Bronchial epithelial cell (primary cell): ENCODE results near the gene B3GAT2. TPM values are rescaled to one million over a fixed set of nuclear protein-coding genes. Genes with fewer than 3 reads are reported as not detected.

Experiments used
- DNase-seq: peaks from one replicate; pipeline ENCODE4 v3.0.0-alpha.2; 2010; ENCODE audit warnings: low read depth
- FAIRE-seq: peaks from 2 replicates; lab custom pipeline; 2011; peaks lifted over from hg19 to GRCh38; lab: Jason Lieb, UNC
- H3K27me3 ChIP-seq: 2 replicates; pipeline ENCODE4 v1.5.1; 2011; ENCODE audit warnings: low read length; ENCODE audit not compliant: control insufficient read depth, insufficient read depth
- H3K36me3 ChIP-seq: 2 replicates; pipeline ENCODE4 v1.5.1; 2011; ENCODE audit warnings: low read length; ENCODE audit not compliant: control insufficient read depth, insufficient read depth
- H3K4me3 ChIP-seq: 2 replicates; pipeline ENCODE4 v1.5.1; 2011; ENCODE audit warnings: mild to moderate bottlenecking, low read depth, low read length, control low read depth
- CTCF ChIP-seq: IDR thresholded peaks from 2 replicates; pipeline ENCODE4 v1.5.1; 2011; ENCODE audit warnings: mild to moderate bottlenecking, moderate library complexity, low read length, control low read depth, inconsistent platforms; ENCODE audit not compliant: insufficient read depth, severe bottlenecking
- total RNA-seq: library from RNA; depleted of rRNA; stranded (reverse); fragments of >200 nt; gene quantifications from 2 replicates; pipeline ENCODE4 v1.2.1, GENCODE V29; 2014

Gene B3GAT2
- total RNA-seq, 1 donor from 2014 or later: under 0.01 TPM

GRCh38 chr6:70991253-70991652, 34.4 kb upstream of the B3GAT2 start:
- FAIRE-seq (no peak), DNase-seq (no peak)
- Histone ChIP-seq H3K27me3 (no peaks in the 10 kb centered on the region), H3K4me3 (no peak overlapping the region), H3K36me3 (no peaks in the 10 kb centered on the region)
- no peak for TF ChIP-seq CTCF

GRCh38 chr6:70985156-70985555, 28.3 kb upstream of the B3GAT2 start:
- FAIRE-seq (no peak), DNase-seq (no peak)
- Histone ChIP-seq H3K4me3 (no peak overlapping the region), H3K27me3 (no peaks in the 10 kb centered on the region), H3K36me3 (no peaks in the 10 kb centered on the region)
- no peak for TF ChIP-seq CTCF

GRCh38 chr6:70982747-70983146, 25.9 kb upstream of the B3GAT2 start:
- FAIRE-seq (no peak), DNase-seq (no peak)
- no peak for TF ChIP-seq CTCF
- H3K4me3 ChIP-seq: no peak overlapping the region
- no peaks in the 10 kb centered on the region for H3K27me3 ChIP-seq
- H3K36me3 ChIP-seq: no peaks in the 10 kb centered on the region

- DNase-seq (no peak), FAIRE-seq (no peak)
- TF ChIP-seq CTCF: no peak
- Histone ChIP-seq H3K27me3 (no peaks in the 10 kb centered on the region), H3K4me3 (no peak overlapping the region), H3K36me3 (no peaks in the 10 kb centered on the region)
These were observed 23.9 kb upstream of the B3GAT2 start for GRCh38 chr6:70980727-70981126.

- Histone ChIP-seq H3K27me3 (no peaks in the 10 kb centered on the region), H3K36me3 (no peaks in the 10 kb centered on the region), H3K4me3 (no peak overlapping the region)
- no peak for TF ChIP-seq CTCF
- no peak for FAIRE-seq
- peak; percentile 0 for DNase-seq
These were observed 16.7 kb upstream of the B3GAT2 start for GRCh38 chr6:70973604-70974003.

- DNase-seq (no peak), FAIRE-seq (no peak)
- Histone ChIP-seq H3K36me3 (no peaks in the 10 kb centered on the region), H3K27me3 (no peaks in the 10 kb centered on the region), H3K4me3 (no peak overlapping the region)
- TF ChIP-seq CTCF: no peak
These were observed 10.2 kb upstream of the B3GAT2 start for GRCh38 chr6:70967049-70967448.
